ENCODE data around the gene CREB5. TPM values are rescaled to one million over a fixed set of nuclear protein-coding genes. Genes with fewer than 3 reads are reported as not detected.
A peak's percentile ranks its signal among the peaks of the same experiment; 100 is the strongest.

Gene CREB5
- total RNA-seq, 1 experiment from 2014 or later = 40.5 TPM

- BruUV-seq (replicated peaks) = no TSS peak
- TF ChIP-seq CTCF (IDR thresholded peaks at IDR 0.05; ENCODE audit: unreplicated experiment) = no peak
- CTCF ChIA-PET = interaction anchor here (0.6 to 1.1 kb wide), 3 partner anchors 10 to 225 kb away, joined by 3 to 5 read pairs (median 4); no protein-coding TSS in a partner anchor
- H3K4me1 Mint-ChIP-seq (ENCODE audit: insufficient read depth, unreplicated experiment) = peaks cover 7% of the 10 kb centered on the region
- peak overlapping the region; percentile 57 for H3K27ac Mint-ChIP-seq (ENCODE audit: low read depth, unreplicated experiment)
- intact Hi-C loops (cut with micrococcal nuclease) = no loop called here
- no peak for DNase-seq (ENCODE audit: unreplicated experiment)
- no peaks in the 10 kb centered on the region for H3K9me3 Mint-ChIP-seq (ENCODE audit: unreplicated experiment)
- peaks cover under 1% of the 10 kb centered on the region for H3K36me3 Mint-ChIP-seq (ENCODE audit: insufficient read depth, unreplicated experiment)
- H3K4me3 Mint-ChIP-seq (ENCODE audit: unreplicated experiment) = no peak overlapping the region
- POLR2A ChIA-PET = interaction anchor here (0.6 to 1.7 kb wide), 7 partner anchors 9 to 368 kb away, joined by 3 to 5 read pairs (median 4); no protein-coding TSS in a partner anchor
- H3K27me3 Mint-ChIP-seq (ENCODE audit: insufficient read depth, unreplicated experiment) = no peaks in the 10 kb centered on the region
Measured at GRCh38 chr7:28739128-28739527, 326.8 kb downstream of the CREB5 start.

- Mint-ChIP-seq H3K4me1 (ENCODE audit: insufficient read depth, unreplicated experiment) (peaks cover 7% of the 10 kb centered on the region), H3K27ac (ENCODE audit: low read depth, unreplicated experiment) (no peak overlapping the region), H3K4me3 (ENCODE audit: unreplicated experiment) (no peak overlapping the region), H3K27me3 (ENCODE audit: insufficient read depth, unreplicated experiment) (no peaks in the 10 kb centered on the region), H3K36me3 (ENCODE audit: insufficient read depth, unreplicated experiment) (peaks cover 6% of the 10 kb centered on the region), H3K9me3 (ENCODE audit: unreplicated experiment) (no peaks in the 10 kb centered on the region)
- TF ChIP-seq CTCF (IDR thresholded peaks at IDR 0.05; ENCODE audit: unreplicated experiment) = no peak
- DNase-seq (ENCODE audit: unreplicated experiment) = no peak
- POLR2A ChIA-PET = interaction anchor here (0.6 to 1.7 kb wide), 4 partner anchors 8 to 40 kb away, joined by 3 to 5 read pairs (median 4); no protein-coding TSS in a partner anchor
- intact Hi-C loops (cut with micrococcal nuclease) = no loop called here
- no TSS peak for BruUV-seq (replicated peaks)
- CTCF ChIA-PET = interaction anchor here (0.6 to 0.8 kb wide), 3 partner anchors 9 to 226 kb away, joined by 3 to 4 read pairs (median 3); no protein-coding TSS in a partner anchor
Measured at GRCh38 chr7:28739826-28740225, 327.5 kb downstream of the CREB5 start.

GRCh38 chr7:28744951-28745350 lies 332.6 kb downstream of the CREB5 start:
- no peak overlapping the region for H3K4me3 Mint-ChIP-seq (ENCODE audit: unreplicated experiment)
- CTCF ChIA-PET = no interaction called here
- no peak for TF ChIP-seq CTCF (IDR thresholded peaks at IDR 0.05; ENCODE audit: unreplicated experiment)
- POLR2A ChIA-PET = no interaction called here
- H3K36me3 Mint-ChIP-seq (ENCODE audit: insufficient read depth, unreplicated experiment) = peaks cover 6% of the 10 kb centered on the region
- DNase-seq (ENCODE audit: unreplicated experiment) = no peak
- no TSS peak for BruUV-seq (replicated peaks)
- peaks cover 12% of the 10 kb centered on the region for H3K4me1 Mint-ChIP-seq (ENCODE audit: insufficient read depth, unreplicated experiment)
- no peak overlapping the region for H3K27ac Mint-ChIP-seq (ENCODE audit: low read depth, unreplicated experiment)
- intact Hi-C loops (cut with micrococcal nuclease) = loop anchor here (5.0 kb wide), 1 partner anchor 58 kb away; no protein-coding TSS in a partner anchor
- no peaks in the 10 kb centered on the region for H3K9me3 Mint-ChIP-seq (ENCODE audit: unreplicated experiment)
- H3K27me3 Mint-ChIP-seq (ENCODE audit: insufficient read depth, unreplicated experiment) = no peaks in the 10 kb centered on the region

GRCh38 chr7:28745351-28745750 lies 333.0 kb downstream of the CREB5 start:
- Mint-ChIP-seq H3K4me1 (ENCODE audit: insufficient read depth, unreplicated experiment) (peaks cover 8% of the 10 kb centered on the region), H3K9me3 (ENCODE audit: unreplicated experiment) (no peaks in the 10 kb centered on the region), H3K36me3 (ENCODE audit: insufficient read depth, unreplicated experiment) (peaks cover 6% of the 10 kb centered on the region), H3K27me3 (ENCODE audit: insufficient read depth, unreplicated experiment) (no peaks in the 10 kb centered on the region), H3K27ac (ENCODE audit: low read depth, unreplicated experiment) (no peak overlapping the region), H3K4me3 (ENCODE audit: unreplicated experiment) (no peak overlapping the region)
- TF ChIP-seq CTCF (IDR thresholded peaks at IDR 0.05; ENCODE audit: unreplicated experiment) = no peak
- CTCF ChIA-PET = interaction anchor here (1.3 kb wide), 1 partner anchor 16 kb away, joined by 4 read pairs; no protein-coding TSS in a partner anchor
- intact Hi-C loops (cut with micrococcal nuclease) = loop anchor here (5.0 kb wide), 1 partner anchor 58 kb away; no protein-coding TSS in a partner anchor
- DNase-seq (ENCODE audit: unreplicated experiment) = no peak
- POLR2A ChIA-PET = no interaction called here
- no TSS peak for BruUV-seq (replicated peaks)
